Measurements from ENCODE around the gene HDDC3. TPM values are rescaled to one million over a fixed set of nuclear protein-coding genes. Genes with fewer than 3 reads are reported as not detected.
A peak's percentile ranks its signal among the peaks of the same experiment; 100 is the strongest.

Gene HDDC3
- total RNA-seq, 1 experiment from 2014 or later: 13.3 TPM

- H3K27me3 Mint-ChIP-seq (ENCODE audit: low read depth): no peaks in the 10 kb centered on the region; the same call in 1 of the 2 replicates
- no peak overlapping the region for H3K4ac ChIP-seq (ENCODE audit: low read depth, low read length)
- no peak overlapping the region for H3K56ac ChIP-seq (ENCODE audit: insufficient read length, low read depth, low read length)
- no peak overlapping the region for H3K9ac ChIP-seq (ENCODE audit: extremely low read depth, insufficient read length, low read length)
- H3K27ac Mint-ChIP-seq: no peak overlapping the region; a peak in 1 of 7 replicates
- no peak overlapping the region for H2BK5ac ChIP-seq (ENCODE audit: insufficient read length, low read length)
- no peak overlapping the region for H2AK5ac ChIP-seq (ENCODE audit: insufficient read length, low read length)
- no peak overlapping the region for H3T11ph ChIP-seq (ENCODE audit: low read length)
- no peak overlapping the region for H3K27ac ChIP-seq (ENCODE audit: insufficient read length, low read depth, low read length)
- H2BK12ac ChIP-seq (ENCODE audit: insufficient read length, low read depth, low read length): no peak overlapping the region
- peak; percentile 18; the same call in 1 of the 3 replicates for TF ChIP-seq CTCF (conservative IDR thresholded peaks at IDR 0.05)
- WGBS (ENCODE audit: extremely low coverage, insufficient read length, low lambda C conversion rate): no CpG with 5 or more reads among the region's 33 CpGs
- no peak overlapping the region for H4K8ac ChIP-seq (replicated peaks; ENCODE audit: insufficient read length, low read depth, low read length)
- H3K4me2 ChIP-seq (ENCODE audit: insufficient read depth, insufficient read length, low read length): no peak overlapping the region
- no peak overlapping the region for H4K91ac ChIP-seq (ENCODE audit: insufficient read length, low read depth, low read length)
- H3K9me3 Mint-ChIP-seq: no peaks in the 10 kb centered on the region; a peak in 1 of 5 replicates
- no peaks in the 10 kb centered on the region for H3K79me1 ChIP-seq (ENCODE audit: insufficient read depth, low read depth, low read length, poor library complexity, severe bottlenecking)
- peaks cover 3 to 8% of the 10 kb centered on the region in 2 experiments; a peak in 3 of 4 replicates for H3K4me1 Mint-ChIP-seq
- peaks cover 4 to 10% (median 9%) of the 10 kb centered on the region in 3 experiments; a peak in 6 of 7 replicates for H3K36me3 Mint-ChIP-seq (ENCODE audit: insufficient read depth in 1 of 3, low read depth in 3 of 3)
- H2BK120ac ChIP-seq (ENCODE audit: low read depth, low read length, poor library complexity, severe bottlenecking): no peak overlapping the region
- no peak overlapping the region for H3K14ac ChIP-seq (ENCODE audit: insufficient read depth, low read length)
- no peak overlapping the region for H3K18ac ChIP-seq (ENCODE audit: insufficient read length, low read depth, low read length)
- no peaks in the 10 kb centered on the region for H3K79me2 ChIP-seq (ENCODE audit: insufficient read depth, low read length)
- DNase-seq: no peak
- H4K5ac ChIP-seq (ENCODE audit: insufficient read length, low read depth, low read length): no peak overlapping the region
- no peaks in the 10 kb centered on the region for H3K27me3 ChIP-seq (ENCODE audit: insufficient read depth, low read length)
- H3K23ac ChIP-seq (ENCODE audit: insufficient read length, low read depth, low read length): no peak overlapping the region
- H2BK15ac ChIP-seq (ENCODE audit: low read depth, low read length): no peak overlapping the region
- no peaks in the 10 kb centered on the region for H3K23me2 ChIP-seq (ENCODE audit: insufficient read length, low read depth, low read length, poor library complexity, severe bottlenecking)
- no peaks in the 10 kb centered on the region for H4K20me1 ChIP-seq (ENCODE audit: control insufficient read depth, insufficient read depth, insufficient read length)
- no peak overlapping the region for H2BK20ac ChIP-seq (ENCODE audit: low read depth, low read length, poor library complexity, severe bottlenecking)
- H3K4me1 ChIP-seq (ENCODE audit: insufficient read depth, low read length): no peaks in the 10 kb centered on the region; the same call in 1 of the 2 replicates
- H2AFZ ChIP-seq (ENCODE audit: low read length): no peak overlapping the region
- no peak overlapping the region for H3K4me3 Mint-ChIP-seq
- no peaks in the 10 kb centered on the region for H3K9me3 ChIP-seq (ENCODE audit: control insufficient read depth, low read depth, low read length)
These were observed 38.9 kb downstream of the HDDC3 start for GRCh38 chr15:90893175-90894090.
